CD4-positive, alpha-beta T cell treated with Interleukin-12 subunit alpha and Interleukin-12 subunit beta, for 1 hour (primary cell): ENCODE data around the gene CCNK.

Experiments
- DNase-seq: peaks from one replicate; pipeline ENCODE4 v3.0.0-alpha.2; 2020

CCNK gene

GRCh38 chr14:99538733-99539132, 57.5 kb downstream of the CCNK start:
- no peak for DNase-seq

GRCh38 chr14:99539491-99539890, 58.3 kb downstream of the CCNK start:
- no peak for DNase-seq

GRCh38 chr14:99540196-99541032, 59.2 kb downstream of the CCNK start:
- no peak for DNase-seq

- no peak for DNase-seq
These were observed 60.0 kb downstream of the CCNK start for GRCh38 chr14:99541211-99541610.

GRCh38 chr14:99541677-99542470, 60.7 kb downstream of the CCNK start:
- DNase-seq, result no peak

- no peak for DNase-seq
These were observed 61.4 kb downstream of the CCNK start for GRCh38 chr14:99542566-99542965.

- no peak for DNase-seq
These were observed 62.2 kb downstream of the CCNK start for GRCh38 chr14:99543370-99543769.

GRCh38 chr14:99543985-99544384, 62.8 kb downstream of the CCNK start:
- no peak for DNase-seq

- DNase-seq, result no peak
These were observed 63.8 kb downstream of the CCNK start for GRCh38 chr14:99544991-99545390.

- no peak for DNase-seq
These were observed 64.4 kb downstream of the CCNK start for GRCh38 chr14:99545586-99545985.

GRCh38 chr14:99546234-99546879, 65.1 kb downstream of the CCNK start:
- DNase-seq, result no peak

GRCh38 chr14:99548255-99548654, 67.0 kb downstream of the CCNK start:
- DNase-seq, result no peak

GRCh38 chr14:99548871-99549515, 67.8 kb downstream of the CCNK start:
- DNase-seq, result no peak

- no peak for DNase-seq
These were observed 68.5 kb downstream of the CCNK start for GRCh38 chr14:99549684-99550083.

- DNase-seq, result no peak
These were observed 69.3 kb downstream of the CCNK start for GRCh38 chr14:99550387-99550992.

- no peak for DNase-seq
These were observed 70.1 kb downstream of the CCNK start for GRCh38 chr14:99551034-99551922.

- no peak for DNase-seq
These were observed 70.9 kb downstream of the CCNK start for GRCh38 chr14:99552021-99552553.

GRCh38 chr14:99552572-99553216, 71.5 kb downstream of the CCNK start:
- no peak for DNase-seq

GRCh38 chr14:99554184-99554583, 73.0 kb downstream of the CCNK start:
- DNase-seq, result no peak

GRCh38 chr14:99554757-99555531, 73.7 kb downstream of the CCNK start:
- DNase-seq, result no peak
